GM23248 (cell line): ENCODE data around the gene ADAMTSL4.

Experiments used
- EZH2 ChIP-seq: fragments of 200-600 bp; sonication (generic); IDR thresholded peaks from 2 replicates; pipeline ENCODE4 v1.6.1; 2018; ENCODE audit warnings: antibody characterized with exemption, mild to moderate bottlenecking; ENCODE audit not compliant: insufficient read depth, poor library complexity, severe bottlenecking
- EZH2phosphoT487 ChIP-seq: fragments of 200-600 bp; sonication (generic); IDR thresholded peaks from 2 replicates; pipeline ENCODE4 v1.6.1; 2018; ENCODE audit warnings: antibody characterized with exemption, moderate library complexity, mild to moderate bottlenecking, low read depth; ENCODE audit not compliant: insufficient read depth

- TF ChIP-seq EZH2 = no peak
- no peak for TF ChIP-seq EZH2phosphoT487
Observed at GRCh38 chr1:150558761-150559655, 9.8 kb downstream of the ADAMTSL4 start.
